Urinary bladder (tissue), 4 donors: ENCODE results near the gene CITED4. TPM values are rescaled to one million over a fixed set of nuclear protein-coding genes. Genes with fewer than 3 reads are reported as not detected.

Source experiments
- DNase-seq: peaks from one replicate; pipeline ENCODE4 v3.0.0-alpha.2; 2015; ENCODE audit errors: extremely low spot score
- H3K27ac ChIP-seq: one replicate; pipeline ENCODE4 v1.5.1; 2013; ENCODE audit warnings: low read depth, mild to moderate bottlenecking, moderate library complexity
- H3K36me3 ChIP-seq: one replicate; pipeline ENCODE4 v1.6.1; 2013; ENCODE audit warnings: mild to moderate bottlenecking, moderate library complexity; ENCODE audit not compliant: insufficient read depth
- H3K4me1 ChIP-seq: one replicate; pipeline ENCODE4 v1.6.1; 2013; ENCODE audit warnings: mild to moderate bottlenecking, moderate library complexity; ENCODE audit not compliant: insufficient read depth
- H3K4me3 ChIP-seq: one replicate; pipeline ENCODE4 v1.5.1; 2013; ENCODE audit warnings: low read depth, low read length
- whole genome bisulfite sequencing: extraction: QIAGEN DNeasy Blood & Tissue Kit; methylation state at CpG from one replicate; pipeline ENCODE4 v1.1.7; 2013; 5-methylcytosine and 5-hydroxymethylcytosine counted together
- polyA plus RNA-seq: library from polyadenylated mRNA; stranded (reverse); fragments of 200-250 nt; gene quantifications from one replicate; pipeline ENCODE4 v1.2.3, GENCODE V29; 2013
- total RNA-seq: library from RNA; depleted of rRNA; stranded (reverse); fragments of >200 nt; gene quantifications from one replicate; pipeline ENCODE4 v1.2.3, GENCODE V29; 2014
- donor health status: healthy with polysubstance abuse.
- donor health status: healthy.

Gene CITED4, protein sequence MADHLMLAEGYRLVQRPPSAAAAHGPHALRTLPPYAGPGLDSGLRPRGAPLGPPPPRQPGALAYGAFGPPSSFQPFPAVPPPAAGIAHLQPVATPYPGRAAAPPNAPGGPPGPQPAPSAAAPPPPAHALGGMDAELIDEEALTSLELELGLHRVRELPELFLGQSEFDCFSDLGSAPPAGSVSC
- total RNA-seq (2.0 TPM), polyA plus RNA-seq (8.8 TPM)

DNA sequence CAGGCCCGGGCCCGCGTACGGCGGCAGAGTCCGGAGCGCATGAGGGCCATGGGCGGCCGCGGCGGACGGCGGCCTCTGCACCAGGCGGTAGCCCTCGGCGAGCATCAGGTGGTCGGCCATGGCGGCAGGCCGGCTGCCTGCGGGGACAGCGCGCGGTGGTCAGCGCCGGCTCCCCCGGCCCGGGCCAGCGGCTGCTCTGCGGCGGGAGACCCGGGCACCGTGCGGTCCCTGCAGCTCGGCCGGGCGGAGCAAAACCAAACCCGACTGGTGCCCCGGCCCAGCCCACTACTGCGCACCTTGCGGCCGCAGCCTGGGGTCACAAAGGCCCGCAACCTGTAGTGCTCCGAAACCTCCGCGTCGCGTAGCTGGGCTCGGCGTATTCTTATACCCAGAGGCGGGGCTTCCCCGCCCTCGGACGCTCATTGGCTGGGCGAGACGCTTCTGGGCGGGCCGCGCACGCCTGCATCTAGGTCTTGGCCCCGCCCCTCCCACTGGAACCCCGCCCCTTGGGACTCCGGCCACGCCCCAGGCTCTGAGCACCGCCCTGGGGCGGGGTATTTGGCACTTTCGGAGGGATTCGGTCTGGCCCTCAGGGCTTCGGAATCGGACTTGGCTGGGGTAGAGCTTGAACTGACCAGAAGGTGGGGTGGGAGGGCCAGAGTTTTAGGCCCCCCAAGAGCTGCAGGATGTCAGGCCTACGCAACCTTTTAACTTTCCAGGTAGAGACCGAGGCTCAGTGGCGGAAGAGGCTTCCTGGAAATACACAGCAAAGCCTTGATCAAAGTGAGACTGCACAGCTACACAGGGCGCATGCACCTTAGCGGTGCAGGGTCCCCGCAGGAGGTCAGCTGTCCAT is at the start of gene CITED4:
Gene CITED4, minus strand, starts transcription at position 356 of the 856 bp plus-strand sequence. Its CDS starts 236 bp downstream, at position 120.
- H3K4me1 ChIP-seq: no peaks in the 10 kb centered on the region
- no peaks in the 10 kb centered on the region for H3K36me3 ChIP-seq
- H3K4me3 ChIP-seq: peak within 1 kb of the TSS; percentile 72
- peak; percentile 79 for DNase-seq
- whole genome bisulfite sequencing: 4% methylated on average over 75 of the region's 75 CpGs
- H3K27ac ChIP-seq: peak within 1 kb of the TSS; percentile 41

DNA sequence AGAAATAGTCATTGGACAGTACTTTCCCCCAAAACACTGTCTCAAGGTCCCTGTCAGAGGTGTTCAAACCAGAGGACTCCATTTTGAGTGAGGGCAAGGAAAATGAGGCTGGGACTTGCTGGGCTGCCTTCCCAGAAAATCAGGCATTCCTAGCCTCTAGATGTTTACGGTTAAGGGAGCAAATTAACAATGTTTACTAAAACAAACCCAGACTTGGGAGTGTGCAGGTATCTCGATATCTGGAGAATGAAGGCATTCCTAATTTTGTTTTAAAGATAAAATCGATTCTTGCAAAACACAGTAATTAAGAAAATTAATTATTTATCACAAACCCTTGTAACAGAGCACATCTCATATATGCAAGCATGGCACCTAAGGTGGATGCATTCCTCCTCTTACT is 48.9 kb upstream of the CITED4 start:
- Histone ChIP-seq H3K4me1 (no peaks in the 10 kb centered on the region), H3K27ac (no peak overlapping the region), H3K4me3 (no peak overlapping the region), H3K36me3 (no peaks in the 10 kb centered on the region)
- WGBS: 55% methylated on average over 3 of the region's 3 CpGs
- no peak for DNase-seq

DNA sequence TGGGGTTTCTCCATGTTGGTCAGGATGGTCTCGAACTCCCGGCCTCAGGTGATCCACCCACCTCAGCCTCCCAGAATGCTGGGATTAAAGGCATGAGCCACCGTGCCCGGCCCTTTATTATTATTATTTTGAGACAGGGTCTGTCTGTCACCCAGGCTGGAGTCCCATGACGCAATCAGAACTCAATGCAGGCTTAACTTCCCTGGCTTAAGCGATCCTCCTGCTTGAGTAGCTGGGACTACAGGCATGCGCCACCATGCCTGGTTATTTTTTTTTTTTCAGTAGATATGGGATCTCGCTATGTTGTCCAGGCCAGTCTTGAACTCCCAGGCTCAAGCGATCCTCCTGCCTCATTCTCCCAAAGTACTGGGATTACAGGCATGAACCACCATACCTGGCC is 47.1 kb upstream of the CITED4 start:
- no peaks in the 10 kb centered on the region for H3K4me1 ChIP-seq
- no peak overlapping the region for H3K4me3 ChIP-seq
- H3K27ac ChIP-seq: no peak overlapping the region
- no peak for DNase-seq
- 91% methylated on average over 9 of the region's 9 CpGs for WGBS
- no peaks in the 10 kb centered on the region for H3K36me3 ChIP-seq

DNA sequence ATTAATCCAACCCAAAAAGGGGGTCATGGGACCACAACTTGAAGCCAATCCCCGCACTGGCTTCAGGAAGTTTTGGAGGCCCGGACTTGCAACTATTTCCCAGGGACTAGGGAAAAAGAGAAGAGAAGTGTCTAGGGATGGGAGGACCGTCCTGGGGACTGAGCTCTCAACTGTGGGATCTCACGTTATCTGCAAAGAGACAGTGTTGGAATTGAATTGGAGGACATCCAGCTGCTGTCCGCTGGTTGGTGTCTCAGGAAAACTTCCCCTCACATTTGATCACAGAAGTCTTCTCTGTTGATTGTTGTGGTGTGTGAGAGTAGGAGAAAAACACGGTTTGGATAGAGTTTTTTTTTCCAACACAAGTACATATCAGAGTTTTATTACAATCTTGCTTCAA is 46.2 kb upstream of the CITED4 start:
- no peaks in the 10 kb centered on the region for H3K4me1 ChIP-seq
- WGBS: 57% methylated on average over 6 of the region's 6 CpGs
- DNase-seq: no peak
- no peaks in the 10 kb centered on the region for H3K36me3 ChIP-seq
- H3K4me3 ChIP-seq: no peak overlapping the region
- no peak overlapping the region for H3K27ac ChIP-seq

DNA sequence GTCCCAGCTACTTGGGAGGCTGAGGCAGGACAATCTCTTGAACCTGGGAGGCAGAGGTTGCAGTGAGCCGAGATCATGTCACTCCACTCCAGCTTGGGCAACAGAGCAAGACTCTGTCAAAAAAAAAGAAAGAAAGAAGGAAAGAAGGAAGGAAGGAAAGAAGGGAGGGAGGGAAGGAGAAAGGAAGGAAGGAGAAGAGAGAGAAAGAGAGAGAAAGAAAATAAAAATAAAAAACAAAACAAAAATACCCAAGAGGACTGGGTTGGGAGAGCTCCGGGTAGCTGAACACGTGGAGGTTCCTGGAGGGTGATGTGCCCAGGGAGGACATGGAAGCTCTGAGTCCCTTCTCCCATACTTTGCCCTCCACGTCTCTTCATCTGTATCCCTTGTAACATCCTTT is 45.7 kb upstream of the CITED4 start:
- H3K4me1 ChIP-seq: no peaks in the 10 kb centered on the region
- H3K27ac ChIP-seq: no peak overlapping the region
- no peaks in the 10 kb centered on the region for H3K36me3 ChIP-seq
- 92% methylated on average over 4 of the region's 4 CpGs for WGBS
- no peak overlapping the region for H3K4me3 ChIP-seq
- no peak for DNase-seq

DNA sequence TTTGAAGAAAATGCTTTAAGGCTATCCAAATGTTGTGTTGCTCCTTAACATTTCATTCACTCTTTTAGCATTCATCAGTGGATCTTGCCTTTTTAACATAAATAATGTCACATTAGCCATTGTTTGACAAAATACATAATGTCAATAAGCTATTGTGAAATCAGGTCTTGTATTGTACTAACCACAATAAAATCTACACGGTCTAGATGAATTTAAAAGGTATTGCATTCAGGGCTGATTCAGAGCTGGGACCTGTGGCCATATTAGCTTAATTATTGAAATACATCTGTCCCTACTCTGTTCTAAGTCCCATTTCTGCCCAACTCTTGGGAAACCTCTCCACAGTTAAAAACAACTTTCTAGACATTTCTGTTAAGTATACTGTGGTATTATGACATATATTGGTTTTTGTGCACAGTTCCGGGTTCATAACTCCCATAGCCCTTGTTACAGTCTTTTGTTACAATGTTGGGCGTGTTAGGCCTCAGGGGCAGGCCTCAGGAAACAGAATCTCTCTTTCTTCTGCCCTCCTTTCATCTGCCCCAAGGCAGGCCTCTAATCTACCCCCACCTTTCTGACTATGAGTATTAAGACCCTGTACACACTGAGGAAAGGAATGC is 44.7 kb upstream of the CITED4 start:
- Histone ChIP-seq H3K4me3 (no peak overlapping the region), H3K36me3 (no peaks in the 10 kb centered on the region), H3K27ac (no peak overlapping the region), H3K4me1 (no peaks in the 10 kb centered on the region)
- WGBS: 89% methylated on average over 3 of the region's 3 CpGs
- no peak for DNase-seq

DNA sequence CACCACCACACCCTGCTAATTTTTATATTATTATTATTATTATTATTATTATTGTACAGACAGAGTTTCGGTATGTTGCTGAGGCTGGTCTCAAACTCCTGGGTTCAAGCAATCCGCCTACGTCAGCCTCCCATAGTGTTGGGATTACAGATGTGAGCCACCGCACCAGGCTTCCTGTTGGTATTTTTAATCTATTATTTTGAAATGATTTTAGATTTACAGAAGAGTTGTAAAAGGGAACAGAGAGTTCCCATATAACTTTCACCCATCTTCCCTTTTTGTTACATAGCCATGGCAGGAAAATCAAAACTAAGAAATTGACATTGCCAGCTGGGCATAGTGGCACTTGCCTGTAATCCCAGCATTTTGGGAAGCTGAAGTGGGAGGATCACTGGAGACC is 42.9 kb upstream of the CITED4 start:
- H3K4me3 ChIP-seq: no peak overlapping the region
- H3K4me1 ChIP-seq: no peaks in the 10 kb centered on the region
- no peaks in the 10 kb centered on the region for H3K36me3 ChIP-seq
- DNase-seq: no peak
- WGBS: 78% methylated on average over 4 of the region's 4 CpGs
- H3K27ac ChIP-seq: no peak overlapping the region

DNA sequence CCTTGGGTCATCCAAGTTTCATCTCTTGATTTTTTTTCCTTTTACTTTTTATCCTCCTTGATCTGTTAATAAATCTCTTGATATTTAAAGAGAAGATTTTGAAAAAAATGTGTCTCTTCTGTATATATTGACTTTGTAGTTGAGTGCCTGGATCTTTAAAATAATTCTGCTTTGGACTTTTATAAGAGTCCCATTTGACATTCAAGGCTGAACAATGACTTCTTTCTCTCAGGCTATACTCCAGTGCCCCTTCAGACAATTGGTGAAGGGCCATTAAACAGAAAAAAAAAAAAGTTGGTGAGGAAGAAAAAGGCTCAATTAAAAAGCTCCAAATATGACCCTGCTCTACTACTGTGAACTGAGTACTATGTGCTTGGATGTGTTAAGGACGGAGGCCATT is 40.9 kb upstream of the CITED4 start:
- H3K36me3 ChIP-seq: no peaks in the 10 kb centered on the region
- no peak for DNase-seq
- no peak overlapping the region for H3K4me3 ChIP-seq
- no peaks in the 10 kb centered on the region for H3K4me1 ChIP-seq
- WGBS: 93% methylated on average over 1 of the region's 1 CpG
- no peak overlapping the region for H3K27ac ChIP-seq

DNA sequence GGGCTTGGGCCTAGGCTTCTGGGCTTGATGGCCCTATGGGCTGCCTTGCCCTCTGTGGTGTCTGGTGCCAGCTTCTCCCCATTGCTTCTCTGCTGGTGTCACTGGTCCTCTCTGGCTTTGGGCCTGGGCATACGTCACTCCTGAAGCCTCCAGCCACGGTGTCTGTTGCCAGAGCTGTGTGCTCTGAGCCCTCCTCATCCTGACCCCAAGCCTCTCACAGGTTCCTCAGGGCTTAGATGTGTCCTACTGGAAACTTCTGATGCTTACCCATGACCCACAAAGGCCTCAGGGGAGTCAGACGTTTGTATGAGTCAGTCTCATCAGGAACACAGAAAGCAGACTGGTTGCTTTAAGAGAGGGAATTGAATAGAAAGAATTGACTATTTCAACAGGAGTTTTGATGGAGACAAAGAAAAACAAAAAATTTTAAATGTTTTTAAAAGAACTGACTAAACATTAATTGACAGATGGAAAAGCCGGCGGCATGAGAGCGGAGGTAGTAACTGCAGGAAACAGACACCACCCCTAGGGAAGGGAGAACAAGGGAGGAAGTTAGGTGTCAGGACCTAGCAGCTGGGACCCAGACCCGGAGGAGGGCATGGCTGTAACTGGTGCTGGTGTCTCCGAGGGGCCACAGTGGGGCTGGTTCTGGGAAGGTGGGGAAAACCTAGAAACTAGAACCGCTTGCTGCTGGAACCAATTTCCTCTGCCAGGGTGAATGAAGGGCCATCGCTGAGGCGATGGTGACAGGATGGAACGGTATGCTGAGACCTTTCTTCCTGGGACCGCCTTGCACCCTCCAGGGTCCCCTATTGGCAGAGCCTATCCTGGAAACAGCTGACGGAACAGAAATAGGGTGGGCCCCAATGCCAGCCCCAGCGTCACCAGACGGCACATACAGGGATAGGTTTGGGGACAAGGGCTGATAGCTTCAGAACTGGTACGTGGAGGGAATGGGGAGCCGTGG is 40.0 kb upstream of the CITED4 start:
- Histone ChIP-seq H3K4me3 (no peak overlapping the region), H3K36me3 (no peaks in the 10 kb centered on the region), H3K27ac (no peak overlapping the region), H3K4me1 (no peaks in the 10 kb centered on the region)
- WGBS: 77% methylated on average over 18 of the region's 18 CpGs
- DNase-seq: no peak

DNA sequence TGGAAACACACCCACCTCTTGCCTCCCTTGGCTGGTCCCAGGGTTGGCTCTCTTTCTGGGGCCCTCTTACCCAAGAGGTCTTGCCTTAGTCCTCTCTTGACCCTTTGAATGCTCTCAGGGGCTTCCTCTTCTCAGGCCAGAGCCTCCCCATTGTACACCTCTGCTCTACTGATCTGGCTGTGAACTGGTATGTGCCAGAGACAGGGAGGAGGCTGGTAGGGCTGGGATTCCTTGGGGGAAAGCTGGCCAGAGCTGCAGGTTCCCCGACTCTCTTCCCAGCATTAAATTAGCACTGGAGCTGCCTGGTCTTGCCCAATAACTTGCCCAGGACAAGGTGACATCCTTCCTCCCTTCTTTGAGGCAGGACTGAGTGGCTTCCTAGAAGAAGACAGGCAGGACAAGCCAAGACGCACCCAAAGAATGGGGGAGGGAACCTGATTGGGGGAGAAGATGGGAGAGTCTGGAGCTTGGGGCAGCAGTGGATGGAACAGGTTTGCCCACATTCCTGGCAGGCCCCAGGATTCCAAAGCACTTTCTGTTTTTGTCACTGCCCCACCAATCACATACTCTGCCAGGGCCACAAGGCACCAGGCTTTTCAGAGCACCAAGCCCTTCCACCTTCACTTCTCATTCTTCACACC is 37.2 kb upstream of the CITED4 start:
- H3K27ac ChIP-seq: peak overlapping the region; percentile 12
- DNase-seq: peak; percentile 49
- no peak overlapping the region for H3K4me3 ChIP-seq
- no peaks in the 10 kb centered on the region for H3K4me1 ChIP-seq
- 85% methylated on average over 2 of the region's 2 CpGs for WGBS
- no peaks in the 10 kb centered on the region for H3K36me3 ChIP-seq

DNA sequence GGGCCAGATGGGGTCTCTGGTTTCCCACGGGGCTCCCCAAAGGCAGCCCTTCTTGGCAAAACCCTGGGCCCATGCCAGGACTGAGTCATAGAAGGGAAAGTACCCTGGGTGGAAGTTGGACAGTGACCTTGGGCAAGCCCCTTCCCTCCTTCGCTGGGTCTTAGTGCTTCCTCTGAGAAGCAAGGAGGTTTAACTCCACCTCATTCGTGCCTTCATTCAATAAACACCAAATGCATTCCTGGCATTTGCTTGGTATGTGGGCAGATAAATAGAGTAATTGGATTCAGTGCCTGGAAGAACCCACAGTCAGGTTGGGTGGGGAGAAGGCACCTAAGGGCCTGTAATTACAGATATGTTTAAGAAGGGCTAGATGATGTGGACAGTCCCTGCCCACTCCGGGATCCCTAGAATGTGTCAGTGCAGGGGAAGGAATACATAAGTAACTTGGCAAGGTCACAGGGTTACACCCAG is 36.3 kb upstream of the CITED4 start:
- 53% methylated on average over 4 of the region's 4 CpGs for WGBS
- no peak for DNase-seq
- H3K27ac ChIP-seq: no peak overlapping the region
- H3K4me3 ChIP-seq: no peak overlapping the region
- no peaks in the 10 kb centered on the region for H3K4me1 ChIP-seq
- H3K36me3 ChIP-seq: no peaks in the 10 kb centered on the region

DNA sequence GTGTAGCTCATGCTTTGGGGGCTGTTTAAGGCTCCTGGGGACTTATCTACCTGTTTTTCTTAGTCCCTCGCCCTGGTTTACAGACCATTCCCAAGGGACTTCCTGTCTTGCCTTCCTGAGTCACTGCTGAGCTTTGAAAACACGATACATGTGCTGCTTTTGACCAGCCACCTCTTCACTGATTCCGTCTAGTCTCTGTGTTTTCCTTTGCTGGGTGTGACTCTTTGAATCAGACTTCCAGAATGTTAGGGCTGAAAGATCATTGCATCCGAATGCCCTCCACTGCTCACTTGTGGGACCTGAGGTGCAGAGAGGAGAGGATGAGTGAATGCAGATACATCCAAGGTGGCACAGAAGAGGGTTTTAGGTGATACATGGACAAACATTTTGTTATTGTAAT is 35.4 kb upstream of the CITED4 start:
- Histone ChIP-seq H3K4me3 (no peak overlapping the region), H3K36me3 (no peaks in the 10 kb centered on the region), H3K27ac (no peak overlapping the region), H3K4me1 (no peaks in the 10 kb centered on the region)
- DNase-seq: no peak
- 67% methylated on average over 4 of the region's 4 CpGs for WGBS

DNA sequence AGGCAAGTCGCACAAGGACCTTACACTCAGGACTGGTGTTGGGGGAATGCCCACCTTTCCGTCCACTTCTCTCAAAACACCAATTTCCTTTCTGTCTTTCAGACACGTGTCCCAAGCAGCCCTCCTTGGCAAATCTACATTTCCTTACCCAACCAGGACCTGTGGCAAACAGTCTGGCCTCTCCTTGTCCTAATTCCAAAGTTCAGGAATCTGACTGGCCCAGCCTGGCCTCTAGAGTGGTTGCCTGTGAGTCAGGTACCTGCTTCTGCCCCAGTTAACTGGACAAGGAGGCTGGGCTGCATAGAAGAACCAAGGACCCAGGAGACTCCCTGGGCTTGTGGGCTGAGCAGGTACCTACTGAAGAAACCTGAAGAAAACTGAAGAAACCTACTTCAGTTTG is 34.3 kb upstream of the CITED4 start:
- H3K4me3 ChIP-seq: no peak overlapping the region
- no peaks in the 10 kb centered on the region for H3K4me1 ChIP-seq
- H3K36me3 ChIP-seq: no peaks in the 10 kb centered on the region
- no peak for DNase-seq
- WGBS: 85% methylated on average over 3 of the region's 3 CpGs
- H3K27ac ChIP-seq: no peak overlapping the region
